HG03558 (cell line): ENCODE results near the gene PEX14.

Source experiments
- ATAC-seq: cut with Tn5 transposase; IDR thresholded peaks from one replicate; pipeline ENCODE4 v1.9.1; 2021; ENCODE audit warnings: moderate number of reproducible peaks; ENCODE audit not compliant: unreplicated experiment; ENCODE audit errors: extremely low read depth

The PEX14 gene

GRCh38 chr1:10537082-10537766 is 62.5 kb downstream of the PEX14 start:
- no peak for ATAC-seq

DNA sequence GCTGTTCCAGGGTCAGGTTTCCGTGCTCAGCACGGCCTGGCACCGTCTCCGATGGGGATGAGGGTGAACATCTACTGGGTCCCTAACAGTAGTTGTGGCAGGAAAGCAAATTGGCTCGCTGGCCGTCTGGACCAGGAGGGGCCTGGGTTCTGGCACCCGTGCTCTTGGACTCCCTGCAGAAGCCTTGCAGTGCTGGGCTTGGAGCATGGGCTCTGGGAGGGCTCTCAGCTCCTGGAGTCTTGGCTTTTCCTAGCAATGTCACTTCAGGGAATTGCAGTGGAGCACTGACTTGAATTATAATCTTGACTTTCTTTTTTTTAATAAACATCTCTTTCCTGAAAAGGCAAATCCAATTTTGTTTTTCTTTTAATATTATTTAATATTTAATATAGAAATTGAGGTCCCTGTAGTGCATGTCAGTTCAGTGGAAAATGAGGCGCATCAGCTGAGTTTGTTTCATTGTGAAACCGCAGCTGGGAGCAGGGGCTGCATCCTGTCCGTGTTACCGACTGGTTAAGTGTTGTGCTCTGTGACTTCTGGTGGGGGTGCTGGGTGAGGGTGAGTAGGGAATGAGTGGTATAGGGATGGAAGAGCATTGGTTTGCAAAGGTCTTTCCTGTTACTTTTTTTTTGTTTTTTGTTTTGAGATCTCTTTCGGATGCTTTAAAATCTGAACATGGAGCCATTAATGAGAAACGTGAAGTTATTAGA is 64.1 kb downstream of the PEX14 start:
- ATAC-seq: no peak

GRCh38 chr1:10539411-10540043 is 64.8 kb downstream of the PEX14 start:
- ATAC-seq: no peak

DNA sequence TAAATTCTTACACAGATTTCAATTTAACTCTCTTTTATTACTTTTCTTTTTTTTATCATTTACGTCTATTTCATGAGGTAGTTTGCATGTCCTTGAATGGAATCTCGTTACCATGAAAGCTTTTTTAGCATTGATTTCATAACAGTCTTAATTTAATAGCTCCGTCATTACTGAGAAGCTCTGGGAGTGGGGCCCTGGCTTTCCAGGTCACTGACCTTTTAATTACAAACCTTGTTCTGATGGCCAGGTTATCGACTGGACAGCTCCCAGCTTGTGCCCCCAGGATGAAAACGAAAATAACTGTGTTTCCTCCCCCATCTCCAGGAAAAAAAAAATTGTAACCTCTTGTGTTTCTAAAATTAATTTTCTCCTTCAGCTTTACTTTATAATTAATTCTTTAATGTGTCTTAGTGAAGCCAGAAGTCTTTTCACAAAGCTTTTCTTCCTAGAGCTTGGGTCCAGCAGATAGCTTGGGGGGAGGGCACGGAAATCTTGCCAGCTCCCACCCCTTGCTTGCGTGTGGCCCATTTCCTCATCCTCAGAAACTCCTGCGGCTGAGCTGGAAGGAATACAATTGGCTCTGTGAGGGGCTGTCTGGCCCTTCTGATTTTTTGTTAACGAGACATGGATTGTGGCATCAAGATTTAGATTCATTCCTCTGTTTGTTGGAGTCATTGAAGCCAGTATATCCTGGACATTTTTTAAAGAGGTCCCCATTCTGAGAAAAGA is 65.7 kb downstream of the PEX14 start:
- no peak for ATAC-seq

DNA sequence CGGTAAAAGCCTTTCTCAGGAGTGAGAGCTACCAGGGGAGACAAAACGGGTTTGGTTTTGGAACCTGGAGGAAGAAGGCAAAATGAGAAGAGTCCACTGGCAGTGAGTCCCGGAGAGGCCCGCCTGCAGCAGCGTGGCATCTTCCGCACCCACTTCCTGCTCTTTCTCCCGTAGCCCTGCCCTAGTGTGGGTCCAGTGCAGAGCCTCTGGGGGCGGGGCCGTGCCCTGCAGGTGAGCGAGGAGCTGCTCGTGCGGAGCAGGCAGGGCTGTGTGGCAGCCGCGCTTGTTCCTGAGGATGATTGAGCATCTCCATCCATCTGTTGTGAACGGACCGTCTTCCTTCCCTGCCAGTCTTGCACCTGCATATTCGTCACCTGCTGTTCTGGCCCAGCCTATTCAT is 66.5 kb downstream of the PEX14 start:
- ATAC-seq: no peak

DNA sequence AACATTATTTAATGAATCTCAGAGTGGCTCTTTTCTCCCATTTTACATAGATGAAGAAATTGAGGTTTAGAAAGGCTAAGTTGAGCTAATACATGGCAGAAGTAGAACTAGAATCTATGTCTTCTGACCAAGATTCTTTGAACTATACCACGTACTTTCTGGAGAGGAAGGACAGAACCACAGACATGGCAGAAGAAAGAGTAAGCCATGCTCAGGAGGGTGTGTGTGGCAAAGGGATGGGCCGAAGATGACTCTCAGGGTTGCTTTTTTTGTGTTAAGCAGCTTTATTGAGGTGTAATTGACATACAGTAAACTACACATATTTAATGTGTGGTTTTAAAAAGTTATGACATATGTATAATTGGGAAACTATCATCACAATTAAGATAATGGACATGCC is 69.5 kb downstream of the PEX14 start:
- no peak for ATAC-seq

GRCh38 chr1:10546896-10547295 is 72.1 kb downstream of the PEX14 start:
- ATAC-seq: no peak

DNA sequence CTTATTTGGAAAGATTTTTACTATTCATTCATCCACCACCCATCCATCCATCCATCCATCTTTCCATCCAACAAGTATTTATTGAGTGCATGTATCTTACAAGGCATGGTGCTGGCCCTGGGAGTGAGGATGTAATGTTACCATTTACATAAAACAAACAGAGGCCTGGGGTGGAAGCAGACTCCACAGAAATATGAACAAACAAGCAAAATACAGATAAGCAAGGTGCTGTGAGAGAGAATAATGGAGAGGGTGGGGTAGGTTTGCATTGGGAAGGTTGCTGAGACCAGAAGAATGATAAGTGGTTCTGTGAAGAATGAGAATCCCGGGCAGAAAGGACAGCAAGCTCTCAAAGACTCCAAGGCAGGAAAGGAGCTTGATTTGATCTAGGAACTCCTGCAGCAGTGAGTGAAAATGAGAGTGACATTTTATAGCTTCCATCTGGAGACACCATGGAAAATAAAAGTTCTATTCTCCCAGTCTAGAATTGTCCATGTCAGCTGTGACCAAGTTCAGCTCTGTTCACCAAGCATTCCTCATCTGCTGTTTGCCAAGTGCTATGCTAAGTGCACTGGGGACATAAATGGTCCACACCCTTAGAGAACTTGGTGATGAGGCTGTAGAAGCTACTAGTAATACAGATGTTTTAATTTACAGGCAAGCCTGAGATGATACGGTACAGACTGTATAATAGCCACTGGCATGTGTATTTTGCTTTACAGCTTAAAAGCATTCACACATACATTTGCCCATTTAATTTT is 75.3 kb downstream of the PEX14 start:
- ATAC-seq: no peak

GRCh38 chr1:10553118-10553517 is 78.4 kb downstream of the PEX14 start:
- ATAC-seq: no peak

GRCh38 chr1:10555635-10556429 is 81.1 kb downstream of the PEX14 start:
- no peak for ATAC-seq

DNA sequence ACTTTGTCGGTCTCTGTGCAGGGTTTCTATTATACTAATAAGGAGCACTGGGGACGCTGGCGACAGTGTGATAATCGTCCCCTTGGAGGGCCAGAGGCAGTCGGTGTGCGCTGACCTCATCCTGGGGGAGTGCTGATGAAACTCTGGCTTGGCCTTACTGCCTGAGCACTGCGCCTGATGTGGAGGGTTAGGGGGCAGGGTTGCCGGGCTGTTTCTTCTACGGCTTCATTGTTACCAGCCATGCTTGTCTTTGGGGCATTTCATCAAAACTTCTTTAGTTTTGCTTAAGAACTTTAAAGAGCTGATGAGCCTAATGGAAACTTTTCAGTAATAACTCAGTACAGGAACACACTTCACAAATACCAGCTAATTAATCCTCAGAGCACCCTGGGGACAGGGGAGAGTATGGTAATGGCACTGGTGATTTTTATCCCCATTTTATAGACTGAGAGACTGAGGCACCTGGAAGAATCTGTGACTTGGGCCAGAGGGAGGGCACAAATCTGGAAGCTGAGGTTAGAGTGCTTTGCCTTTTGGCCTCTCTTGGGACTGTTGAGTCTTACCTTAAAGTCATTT is 81.8 kb downstream of the PEX14 start:
- no peak for ATAC-seq

DNA sequence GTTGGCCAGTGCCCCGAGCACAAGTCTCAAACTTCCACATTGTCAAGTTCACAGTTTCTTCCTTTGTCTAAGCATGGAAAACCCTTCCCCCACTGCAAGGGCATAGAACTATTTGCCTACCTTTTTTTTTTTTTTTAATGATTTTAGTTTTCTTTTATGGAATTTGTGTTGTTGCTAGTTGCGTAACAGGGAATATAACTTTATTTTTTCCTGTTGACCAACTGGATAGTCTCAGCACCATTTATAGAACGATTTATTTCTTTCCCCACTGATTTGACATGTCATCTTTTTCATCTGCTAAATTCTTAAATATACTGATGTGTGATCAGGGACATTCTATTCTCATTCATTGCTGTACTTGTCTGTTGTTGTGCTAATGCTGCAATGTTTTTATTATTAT is 83.0 kb downstream of the PEX14 start:
- no peak for ATAC-seq

DNA sequence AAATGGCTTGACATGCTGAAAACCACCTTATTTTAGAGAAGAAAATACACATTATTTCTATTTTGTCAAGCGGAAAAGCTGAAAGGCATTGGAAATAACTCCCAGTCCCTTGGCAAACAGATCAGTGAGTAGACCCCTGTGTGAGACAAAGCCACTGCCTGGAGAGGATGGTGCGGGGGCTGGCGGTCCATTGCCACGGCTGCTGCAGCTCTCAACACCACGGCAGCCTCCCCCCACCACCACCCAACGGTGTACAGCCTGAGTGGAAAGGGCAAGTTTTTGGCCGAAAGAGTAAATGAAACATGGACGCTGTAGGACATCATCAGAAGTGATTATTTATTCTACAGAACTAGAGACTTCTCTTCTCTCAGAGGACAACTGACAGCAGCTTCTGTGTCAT is 84.6 kb downstream of the PEX14 start:
- no peak for ATAC-seq

- ATAC-seq: no peak
These were observed 86.7 kb downstream of the PEX14 start for GRCh38 chr1:10561497-10561896.

DNA sequence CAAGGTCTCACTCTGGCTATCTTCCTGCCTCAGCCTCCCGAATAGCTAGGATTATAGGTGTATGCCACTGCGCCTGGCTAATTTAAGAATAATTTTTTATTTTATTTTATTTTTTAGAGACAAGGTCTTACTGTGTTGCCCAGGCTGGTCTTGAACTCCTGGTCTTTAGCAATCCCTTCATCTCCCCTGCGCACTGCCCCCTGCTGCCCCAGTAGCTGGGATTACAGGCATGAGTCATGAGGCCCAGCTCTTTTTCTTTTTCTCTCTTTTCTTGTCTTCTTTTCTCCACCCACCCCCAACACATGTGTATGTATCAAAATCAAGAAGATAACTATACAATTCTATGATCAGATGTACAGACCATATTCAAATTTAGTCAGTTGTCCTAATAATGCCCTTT is 87.2 kb downstream of the PEX14 start:
- no peak for ATAC-seq

GRCh38 chr1:10564063-10564462 is 89.3 kb downstream of the PEX14 start:
- no peak for ATAC-seq

GRCh38 chr1:10569531-10569930 is 94.8 kb downstream of the PEX14 start:
- no peak for ATAC-seq

- ATAC-seq: no peak
These were observed 100.9 kb downstream of the PEX14 start for GRCh38 chr1:10575616-10576015.

DNA sequence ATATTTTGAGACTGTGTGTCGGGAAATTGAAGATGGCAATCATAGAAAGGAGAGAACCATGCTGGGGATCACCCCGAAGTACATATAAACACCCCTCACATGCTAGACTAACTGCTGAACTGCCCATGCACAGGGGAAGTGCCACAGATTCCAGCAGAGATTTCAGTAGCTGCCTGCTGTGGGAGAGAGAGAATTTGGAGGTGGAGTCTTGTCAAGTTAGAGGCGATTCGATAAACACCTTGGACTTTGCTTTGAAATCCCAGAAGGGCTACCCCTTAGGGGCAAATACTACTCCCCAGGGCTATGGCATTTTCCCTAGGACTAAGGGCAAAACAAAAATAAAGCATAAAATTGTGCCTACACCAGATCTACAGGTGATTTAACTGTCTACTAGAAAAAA is 103.3 kb downstream of the PEX14 start:
- ATAC-seq: no peak
